ENCODE results near the gene HPCAL1.
"Not testable (repeated sequence)": the region's sequence is repeated elsewhere in the genome, so short reads cannot be mapped to it uniquely, and the experiment has no call there.

The HPCAL1 gene

GRCh38 chr2:10297191-10297830 lies 5.4 kb upstream of the HPCAL1 start:
- no peaks in the 10 kb centered on the region for H4K20me1 ChIP-seq (ENCODE audit: low read depth, low read length)
- H3K9me2 ChIP-seq (replicated peaks; ENCODE audit: insufficient read depth, low read length) = no peaks in the 10 kb centered on the region
- no peaks in the 10 kb centered on the region for H3K9me3 ChIP-seq (ENCODE audit: insufficient read depth, low read length)
- TF ChIP-seq CTCF (IDR thresholded peaks at IDR 0.05; ENCODE audit: insufficient read depth, low read length, poor library complexity, severe bottlenecking) (no peak), EZH2phosphoT487 (conservative IDR thresholded peaks at IDR 0.05; ENCODE audit: low read length) (no peak)
- no peak overlapping the region for H3K4me2 ChIP-seq (ENCODE audit: low read depth, low read length, poor library complexity, severe bottlenecking)
- no peak overlapping the region for H3K4me3 ChIP-seq (ENCODE audit: insufficient read depth, low read length, poor library complexity, severe bottlenecking)
- no peaks in the 10 kb centered on the region for H3K36me3 ChIP-seq (ENCODE audit: low read length)
- no peak overlapping the region for H3K27ac ChIP-seq (ENCODE audit: low read depth, low read length)
- H3K9ac ChIP-seq (ENCODE audit: low read length) = no peak overlapping the region
- H3K27me3 ChIP-seq (ENCODE audit: low read length) = no peaks in the 10 kb centered on the region
- H2AFZ ChIP-seq (ENCODE audit: low read depth, low read length, severe bottlenecking) = no peak overlapping the region
- no peaks in the 10 kb centered on the region for H3K79me2 ChIP-seq (ENCODE audit: insufficient read depth, low read length)
- H3F3A ChIP-seq (ENCODE audit: insufficient read depth) = no peaks in the 10 kb centered on the region

- no peaks in the 10 kb centered on the region for H3K79me2 ChIP-seq (ENCODE audit: insufficient read depth, low read length)
- no peak overlapping the region for H3K9ac ChIP-seq (ENCODE audit: low read length)
- H3K4me2 ChIP-seq (ENCODE audit: low read depth, low read length, poor library complexity, severe bottlenecking) = no peak overlapping the region
- no peaks in the 10 kb centered on the region for H3K9me2 ChIP-seq (replicated peaks; ENCODE audit: insufficient read depth, low read length)
- no peak for TF ChIP-seq EZH2phosphoT487 (conservative IDR thresholded peaks at IDR 0.05; ENCODE audit: low read length)
- no peak for TF ChIP-seq CTCF (IDR thresholded peaks at IDR 0.05; ENCODE audit: insufficient read depth, low read length, poor library complexity, severe bottlenecking)
- no peak overlapping the region for H3K4me3 ChIP-seq (ENCODE audit: insufficient read depth, low read length, poor library complexity, severe bottlenecking)
- H3K27ac ChIP-seq (ENCODE audit: low read depth, low read length) = no peak overlapping the region
- H2AFZ ChIP-seq (ENCODE audit: low read depth, low read length, severe bottlenecking) = no peak overlapping the region
- H3K27me3 ChIP-seq (ENCODE audit: low read length) = no peaks in the 10 kb centered on the region
- H4K20me1 ChIP-seq (ENCODE audit: low read depth, low read length) = no peaks in the 10 kb centered on the region
- H3K9me3 ChIP-seq (ENCODE audit: insufficient read depth, low read length) = no peaks in the 10 kb centered on the region
- no peaks in the 10 kb centered on the region for H3F3A ChIP-seq (ENCODE audit: insufficient read depth)
- H3K36me3 ChIP-seq (ENCODE audit: low read length) = no peaks in the 10 kb centered on the region
Measured at GRCh38 chr2:10297959-10298531, 4.7 kb upstream of the HPCAL1 start.

GRCh38 chr2:10298777-10299176 lies 3.9 kb upstream of the HPCAL1 start:
- H3K9ac ChIP-seq (ENCODE audit: low read length); H3K27me3 ChIP-seq (ENCODE audit: low read length): not testable (repeated sequence)

GRCh38 chr2:10300328-10300920 lies 2.3 kb upstream of the HPCAL1 start:
- Histone ChIP-seq H3F3A (ENCODE audit: insufficient read depth) (no peaks in the 10 kb centered on the region), H3K27ac (ENCODE audit: low read depth, low read length) (no peak overlapping the region), H3K4me2 (ENCODE audit: low read depth, low read length, poor library complexity, severe bottlenecking) (no peak overlapping the region), H3K9me2 (replicated peaks; ENCODE audit: insufficient read depth, low read length) (no peaks in the 10 kb centered on the region), H2AFZ (ENCODE audit: low read depth, low read length, severe bottlenecking) (no peak overlapping the region), H3K9me3 (ENCODE audit: insufficient read depth, low read length) (no peaks in the 10 kb centered on the region), H3K36me3 (ENCODE audit: low read length) (no peaks in the 10 kb centered on the region), H3K9ac (ENCODE audit: low read length) (no peak overlapping the region), H3K27me3 (ENCODE audit: low read length) (no peaks in the 10 kb centered on the region), H3K4me3 (ENCODE audit: insufficient read depth, low read length, poor library complexity, severe bottlenecking) (no peak overlapping the region), H4K20me1 (ENCODE audit: low read depth, low read length) (no peaks in the 10 kb centered on the region), H3K79me2 (ENCODE audit: insufficient read depth, low read length) (no peaks in the 10 kb centered on the region)
- no peak for TF ChIP-seq CTCF (IDR thresholded peaks at IDR 0.05; ENCODE audit: insufficient read depth, low read length, poor library complexity, severe bottlenecking)
- TF ChIP-seq EZH2phosphoT487 (conservative IDR thresholded peaks at IDR 0.05; ENCODE audit: low read length) = no peak

More at GRCh38 chr2:10298777-10299176, 3.9 kb upstream of the HPCAL1 start:
- H3K79me2 ChIP-seq (ENCODE audit: insufficient read depth, low read length); H3K9me3 ChIP-seq (ENCODE audit: insufficient read depth, low read length); H3F3A ChIP-seq (ENCODE audit: insufficient read depth); H3K27ac ChIP-seq (ENCODE audit: low read depth, low read length); H2AFZ ChIP-seq (ENCODE audit: low read depth, low read length, severe bottlenecking); H3K36me3 ChIP-seq (ENCODE audit: low read length); H4K20me1 ChIP-seq (ENCODE audit: low read depth, low read length); H3K4me3 ChIP-seq (ENCODE audit: insufficient read depth, low read length, poor library complexity, severe bottlenecking); H3K4me2 ChIP-seq (ENCODE audit: low read depth, low read length, poor library complexity, severe bottlenecking); H3K9me2 ChIP-seq (replicated peaks; ENCODE audit: insufficient read depth, low read length): not testable (repeated sequence)

Measured in SU-DHL-6 (cell line).